AG09319 (cell line): ENCODE data around the gene SSBP1.

Experiments used
- DNase-seq: peaks from one replicate; pipeline ENCODE4 v3.0.0-alpha.2; 2010; ENCODE audit warnings: low read depth; ENCODE audit errors: extremely low read depth
- TF ChIP-seq, protein P1 (sequence below): IDR thresholded peaks from 2 replicates; pipeline ENCODE4 v1.5.1; 2011; ENCODE audit warnings: low read depth, mild to moderate bottlenecking, inconsistent platforms, low read length, moderate library complexity

Gene SSBP1

DNA sequence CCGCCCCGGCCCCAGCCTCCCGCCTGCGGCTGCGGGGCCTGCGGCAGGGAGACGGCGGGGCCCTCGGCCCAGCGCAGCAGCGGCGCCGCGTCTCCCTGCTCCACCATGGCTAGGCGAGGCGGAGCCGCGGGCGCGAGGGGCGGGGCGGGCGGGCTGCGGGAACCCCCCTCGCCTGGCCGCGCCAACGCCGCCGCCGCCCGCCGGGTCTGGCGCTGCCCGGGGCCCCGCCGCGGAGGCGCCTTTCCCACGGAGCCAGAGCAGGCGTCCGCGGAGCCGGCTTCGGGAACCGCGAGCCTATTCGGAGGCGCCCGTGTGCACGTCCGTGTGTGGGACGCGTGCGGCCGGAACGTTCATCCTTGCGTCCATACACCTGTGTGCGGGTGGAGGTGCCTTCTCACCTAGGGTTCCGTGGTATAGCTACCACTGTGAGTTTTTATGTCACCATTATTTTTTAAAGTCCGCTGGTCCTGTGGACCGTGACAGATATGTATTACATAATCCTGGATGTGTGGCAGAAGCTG is 36.1 kb upstream of the SSBP1 start, which contains the start of gene DENND11:
DENND11 (minus strand) TSS at position 120 of the 521 bp plus-strand sequence; CDS start at position 107, 13 bp downstream.
- DNase-seq, result no peak
- TF ChIP-seq, protein P1, sequence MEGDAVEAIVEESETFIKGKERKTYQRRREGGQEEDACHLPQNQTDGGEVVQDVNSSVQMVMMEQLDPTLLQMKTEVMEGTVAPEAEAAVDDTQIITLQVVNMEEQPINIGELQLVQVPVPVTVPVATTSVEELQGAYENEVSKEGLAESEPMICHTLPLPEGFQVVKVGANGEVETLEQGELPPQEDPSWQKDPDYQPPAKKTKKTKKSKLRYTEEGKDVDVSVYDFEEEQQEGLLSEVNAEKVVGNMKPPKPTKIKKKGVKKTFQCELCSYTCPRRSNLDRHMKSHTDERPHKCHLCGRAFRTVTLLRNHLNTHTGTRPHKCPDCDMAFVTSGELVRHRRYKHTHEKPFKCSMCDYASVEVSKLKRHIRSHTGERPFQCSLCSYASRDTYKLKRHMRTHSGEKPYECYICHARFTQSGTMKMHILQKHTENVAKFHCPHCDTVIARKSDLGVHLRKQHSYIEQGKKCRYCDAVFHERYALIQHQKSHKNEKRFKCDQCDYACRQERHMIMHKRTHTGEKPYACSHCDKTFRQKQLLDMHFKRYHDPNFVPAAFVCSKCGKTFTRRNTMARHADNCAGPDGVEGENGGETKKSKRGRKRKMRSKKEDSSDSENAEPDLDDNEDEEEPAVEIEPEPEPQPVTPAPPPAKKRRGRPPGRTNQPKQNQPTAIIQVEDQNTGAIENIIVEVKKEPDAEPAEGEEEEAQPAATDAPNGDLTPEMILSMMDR, result no peak

DNA sequence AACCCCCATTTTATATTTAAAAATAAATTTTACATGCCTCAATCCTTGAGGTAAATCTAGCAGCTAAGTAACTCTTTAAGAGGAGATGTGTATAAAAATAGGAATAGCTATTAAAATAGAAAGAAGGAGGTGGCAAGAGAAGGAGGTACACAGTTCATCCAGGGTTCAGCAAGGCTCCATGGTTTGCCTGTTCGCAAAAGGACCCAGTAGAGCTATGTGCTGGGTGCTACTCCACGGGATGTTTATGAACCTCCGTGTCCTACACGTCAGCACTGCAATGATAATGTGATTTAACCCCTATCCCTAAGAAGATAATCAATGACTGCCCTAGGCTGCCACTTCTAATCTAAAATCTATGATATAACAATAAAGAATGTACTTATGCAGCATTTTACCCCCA is 35.3 kb upstream of the SSBP1 start:
- TF ChIP-seq, protein P1, result no peak
- DNase-seq, result no peak

DNA sequence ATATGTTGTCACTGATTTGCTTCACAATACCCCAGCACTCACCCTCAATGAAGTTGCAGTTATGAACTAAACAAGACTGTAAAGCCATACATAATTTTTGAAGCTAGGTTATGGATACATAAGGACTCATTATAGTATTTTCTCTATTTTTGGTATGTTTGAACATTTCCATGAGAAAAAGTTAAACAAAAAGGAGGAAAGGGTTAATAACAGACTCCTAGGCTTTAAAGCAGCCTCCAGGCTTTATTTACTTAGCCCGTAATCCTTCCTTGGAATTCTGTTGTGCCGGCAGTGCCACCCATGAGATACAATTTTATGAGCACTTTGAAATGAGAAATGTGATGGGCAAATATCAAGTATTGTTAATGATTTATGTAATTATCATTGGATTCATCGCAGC is 34.0 kb upstream of the SSBP1 start:
- DNase-seq, result no peak
- TF ChIP-seq, protein P1, result no peak

DNA sequence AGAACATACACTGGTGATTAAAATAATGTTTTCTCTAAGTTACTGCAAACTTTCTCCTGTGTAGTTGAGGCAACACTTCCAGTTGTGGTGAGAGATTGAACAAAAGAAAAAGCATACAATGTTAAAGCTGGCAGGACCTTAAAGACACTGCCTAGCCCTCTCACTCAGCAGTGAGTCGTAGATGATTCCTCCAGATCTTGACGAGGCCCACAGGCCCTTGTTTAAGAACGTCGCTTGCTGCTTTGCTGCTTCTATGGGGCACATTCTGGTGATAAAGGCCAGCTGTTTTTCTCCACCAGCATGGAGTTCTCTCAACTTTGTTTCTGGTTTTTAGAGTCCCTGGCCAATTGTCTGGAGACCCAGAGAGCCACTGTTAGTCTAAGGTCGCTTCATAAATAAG is 33.4 kb upstream of the SSBP1 start:
- no peak for DNase-seq

DNA sequence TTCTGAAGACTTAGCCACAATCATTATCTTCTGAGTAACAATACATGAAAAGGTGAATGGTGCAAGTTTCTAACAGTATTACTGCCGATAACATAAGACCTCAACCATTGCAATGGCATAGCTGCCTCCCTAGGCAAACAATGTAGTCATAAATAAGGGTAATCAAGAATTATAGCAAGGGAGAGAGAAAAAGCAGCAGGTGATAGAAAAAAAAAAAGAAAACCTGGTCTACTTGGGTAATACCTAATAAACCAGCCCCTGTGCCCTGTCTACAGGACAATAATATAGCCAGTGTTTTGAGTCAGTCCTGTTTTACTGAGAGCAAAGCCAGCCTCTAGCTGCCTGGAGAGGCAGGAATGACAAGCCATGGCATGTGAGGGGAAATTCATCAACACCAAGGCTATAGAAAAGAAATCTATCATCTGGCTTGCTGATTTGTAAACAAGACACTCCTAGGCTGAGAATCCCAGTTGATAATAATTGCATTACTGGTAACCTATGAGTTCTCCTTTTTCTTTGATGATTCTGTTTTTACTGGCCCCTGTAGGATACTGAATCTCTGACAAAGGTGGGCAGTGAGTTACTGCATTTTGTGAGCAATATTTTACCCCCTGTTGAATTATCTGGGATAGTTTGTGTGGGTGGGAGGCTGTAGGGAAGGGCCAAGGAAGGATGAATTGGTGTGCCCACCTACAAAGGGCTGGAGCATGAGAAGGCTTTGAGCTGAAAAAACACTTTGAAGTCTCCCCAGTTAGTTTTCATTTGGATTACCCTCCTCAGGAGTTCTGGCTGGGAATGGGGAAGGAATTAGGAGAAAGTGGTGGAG is 31.7 kb upstream of the SSBP1 start:
- DNase-seq, result no peak
- TF ChIP-seq, protein P1, result no peak

More for the DNA sequence above, 33.4 kb upstream of the SSBP1 start:
- TF ChIP-seq, protein P1, result no peak

DNA sequence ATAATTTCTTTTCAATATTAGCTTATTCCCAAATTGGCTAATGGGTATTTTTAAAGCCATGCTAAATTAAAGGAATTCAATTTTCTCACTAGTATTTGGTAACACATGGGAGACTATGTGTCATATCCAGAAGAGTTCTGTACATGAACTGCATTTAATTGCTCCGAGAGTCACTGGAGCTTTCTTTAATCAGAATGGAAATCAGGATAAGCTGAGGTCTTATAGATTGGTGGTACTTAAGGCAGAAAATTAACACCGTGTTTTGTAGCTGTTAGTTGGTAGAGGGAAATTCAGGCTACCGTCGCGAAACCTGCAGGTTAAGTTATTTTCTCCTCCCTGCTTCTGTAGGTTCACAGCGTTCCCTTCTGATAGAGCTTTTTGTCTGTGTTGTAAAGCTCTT is 29.8 kb upstream of the SSBP1 start, which contains the start of gene WEE2:
WEE2 (plus strand) TSS at position 3 of the 400 bp plus-strand sequence. CDS start 406 bp downstream, outside the sequence.
- no peak for DNase-seq
- TF ChIP-seq, protein P1, result no peak

DNA sequence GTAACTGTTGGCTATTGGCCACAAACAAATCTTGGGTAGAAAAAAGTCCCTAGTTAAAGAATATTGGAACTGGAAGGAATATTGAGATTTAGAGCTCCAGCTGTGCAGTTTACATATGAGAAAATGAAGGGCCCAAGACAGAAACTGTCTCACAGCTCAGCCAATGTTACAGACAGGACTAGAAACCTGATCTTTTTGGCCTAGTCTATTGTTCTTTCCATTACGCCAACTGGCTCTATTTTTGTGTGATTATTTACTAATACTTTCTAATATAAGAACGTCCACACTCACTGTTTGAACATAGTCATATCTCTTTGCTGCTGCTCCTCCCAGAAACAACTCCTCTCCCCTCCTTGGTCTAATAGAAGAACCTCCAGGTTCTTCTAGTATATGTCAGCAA is 28.8 kb upstream of the SSBP1 start:
- TF ChIP-seq, protein P1, result no peak

More for the DNA sequence above, 28.8 kb upstream of the SSBP1 start:
- no peak for DNase-seq
